HG03432 (cell line): ENCODE data around the gene KCNMB3.

ENCODE experiments used
- ATAC-seq: cut with Tn5 transposase; IDR thresholded peaks from one replicate; pipeline ENCODE4 v1.9.1; 2021; ENCODE audit warnings: mild to moderate bottlenecking, moderate library complexity; ENCODE audit not compliant: unreplicated experiment

The KCNMB3 gene

DNA sequence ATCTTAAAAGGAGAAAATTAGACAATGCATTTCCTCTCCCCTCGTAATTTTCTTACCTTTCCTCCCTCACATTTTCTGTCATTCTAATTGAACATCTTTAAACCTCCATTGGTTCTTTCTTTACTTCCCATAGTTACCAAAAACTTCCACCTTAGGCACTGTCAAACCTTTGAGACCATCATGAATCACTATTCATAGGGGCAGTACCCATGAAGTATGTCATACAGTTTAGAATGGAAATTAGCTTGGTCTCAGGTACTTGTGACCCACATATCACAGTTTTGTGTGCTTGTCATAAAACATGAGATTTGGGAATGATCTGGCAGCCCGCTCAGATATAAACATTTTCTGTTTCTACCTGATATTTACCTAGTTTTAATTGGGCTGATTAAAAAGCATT, 50.1 kb downstream of the KCNMB3 start:
- ATAC-seq, result no peak

DNA sequence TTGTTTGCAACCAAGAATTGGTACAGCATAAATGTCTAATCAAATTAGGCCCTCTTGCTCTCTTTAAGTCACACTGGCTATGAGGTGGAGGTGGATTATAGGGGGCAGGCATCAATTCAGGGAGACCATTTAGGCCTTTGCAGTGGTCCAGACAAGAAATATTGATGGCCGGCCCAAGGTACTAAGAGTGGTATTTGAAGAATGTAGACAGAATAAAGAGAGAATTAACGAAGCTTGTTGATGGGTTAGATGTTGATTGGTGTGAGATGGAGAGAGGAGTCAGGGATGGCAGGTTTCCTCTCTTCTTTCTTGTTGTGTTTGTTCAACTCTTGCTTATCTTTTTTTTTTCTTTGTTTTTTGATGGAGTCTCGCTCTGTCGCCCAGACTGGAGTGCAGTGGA, 54.2 kb downstream of the KCNMB3 start:
- ATAC-seq, result no peak

DNA sequence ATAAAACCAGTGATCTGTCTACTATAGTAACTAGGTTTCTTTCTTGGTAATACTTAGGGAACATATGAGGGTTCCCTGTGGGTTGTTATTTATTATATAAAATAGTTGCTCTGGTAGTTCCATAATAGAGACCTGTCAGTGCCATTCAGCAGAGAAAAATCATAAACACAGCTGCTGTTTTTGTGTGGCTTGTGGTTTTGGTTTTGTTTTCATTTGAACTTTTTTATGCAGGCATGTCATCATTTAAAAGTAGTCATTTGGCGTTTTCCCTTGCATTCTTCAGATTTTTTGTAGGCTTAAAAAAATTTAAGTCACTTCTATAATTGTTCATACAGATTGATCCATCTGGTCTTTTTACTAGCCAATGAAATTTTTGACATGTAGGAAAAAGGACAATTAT, 54.8 kb downstream of the KCNMB3 start:
- peak; percentile 92 for ATAC-seq

- no peak for ATAC-seq
Observed at GRCh38 chr3:179194931-179195330, 56.0 kb downstream of the KCNMB3 start.
